22Rv1 (cell line): ENCODE measurements around the gene SLC25A34.

Experiments
- H3K27ac ChIP-seq: fragments of 450-650 bp; 2 replicates; pipeline ENCODE4 v1.5.1; 2017
- CTCF ChIP-seq: fragments of 450-650 bp; IDR thresholded peaks from 2 replicates; pipeline ENCODE4 v1.5.1; 2017; ENCODE audit warnings: mild to moderate bottlenecking
- ZFX ChIP-seq: fragments of 450-650 bp; IDR thresholded peaks from 2 replicates; pipeline ENCODE4 v1.6.1; 2017; ENCODE audit warnings: antibody characterized with exemption, borderline replicate concordance

Gene SLC25A34

DNA sequence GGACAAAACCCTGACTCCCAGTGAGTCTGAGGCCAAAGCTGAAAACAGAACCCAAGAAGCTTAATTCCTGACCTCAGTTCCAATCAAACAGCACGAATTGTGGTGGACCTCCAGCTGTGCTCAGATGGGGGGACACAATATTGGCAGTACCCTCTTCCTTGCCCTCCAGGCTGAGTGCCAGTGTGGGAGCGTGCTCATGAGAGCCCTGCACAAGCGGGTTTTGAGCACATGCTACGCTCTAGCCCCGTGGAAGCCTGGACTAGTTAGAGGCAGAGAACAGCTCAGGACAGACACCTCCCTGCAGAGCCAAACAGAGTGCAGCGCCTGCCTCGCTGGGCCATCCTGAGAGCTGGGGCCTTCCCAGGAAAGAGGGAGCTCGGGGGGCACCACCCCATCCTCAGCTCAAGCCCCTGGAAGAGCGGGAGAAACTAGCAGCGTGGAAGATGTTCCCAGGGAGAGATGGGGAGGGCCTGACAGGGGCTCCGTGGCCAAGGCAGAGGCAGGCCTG, 2.8 kb upstream of the SLC25A34 start:
- TF ChIP-seq ZFX (no peak), CTCF (no peak)
- H3K27ac ChIP-seq = peak overlapping the region; percentile 20; the same call in 1 of the 2 replicates

DNA sequence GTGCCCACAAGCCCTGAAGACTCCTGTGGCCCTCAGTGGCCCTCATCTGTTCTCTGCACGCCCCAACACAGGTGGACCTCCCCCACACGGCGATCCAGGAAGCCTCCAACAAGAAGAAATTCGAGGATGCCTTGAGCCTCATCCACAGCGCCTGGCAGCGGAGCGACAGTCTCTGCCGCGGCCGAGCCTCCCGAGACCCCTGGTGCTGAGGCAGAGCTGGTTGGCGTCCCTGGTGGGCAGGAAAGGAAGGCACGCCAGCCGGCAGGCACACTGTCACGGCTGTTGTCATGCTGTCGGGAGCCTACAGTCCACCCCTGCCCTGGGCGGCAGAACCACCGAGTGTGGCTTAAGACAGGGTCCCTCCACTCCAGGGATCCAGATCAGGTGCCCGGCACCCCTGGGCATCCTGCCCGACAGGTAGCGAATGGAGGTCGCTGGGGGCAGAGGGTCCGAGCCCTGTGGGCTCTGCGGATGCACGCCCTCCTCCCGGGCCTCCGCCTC, 2.3 kb upstream of the SLC25A34 start:
- TF ChIP-seq ZFX = no peak
- no peak for TF ChIP-seq CTCF
- peak overlapping the region; percentile 69; the same call in 1 of the 2 replicates for H3K27ac ChIP-seq

GRCh38 chr1:15734296-15734695, 1.8 kb upstream of the SLC25A34 start:
- H3K27ac ChIP-seq = peak overlapping the region; percentile 69
- TF ChIP-seq CTCF = no peak
- no peak for TF ChIP-seq ZFX

GRCh38 chr1:15734901-15735300, 1.2 kb upstream of the SLC25A34 start:
- TF ChIP-seq ZFX = no peak
- TF ChIP-seq CTCF = no peak

GRCh38 chr1:15735304-15736037, 587 bp upstream of the SLC25A34 start:
- TF ChIP-seq CTCF (no peak), ZFX (no peak)
- peak overlapping the region; percentile 69 for H3K27ac ChIP-seq

More at GRCh38 chr1:15734901-15735300, 1.2 kb upstream of the SLC25A34 start:
- peak overlapping the region; percentile 69 for H3K27ac ChIP-seq

GRCh38 chr1:15736892-15737261, 819 bp downstream of the SLC25A34 start:
- peak overlapping the region; percentile 69; the same call in 1 of the 2 replicates for H3K27ac ChIP-seq
- no peak for TF ChIP-seq CTCF
- TF ChIP-seq ZFX = no peak
